Liver (tissue), 9 donors: Measurements from ENCODE around the gene METTL3. TPM values are rescaled to one million over a fixed set of nuclear protein-coding genes. Genes with fewer than 3 reads are reported as not detected.

Experiments
- DNase-seq: peaks from one replicate; pipeline ENCODE4 v3.0.0-alpha.2; 2017; ENCODE audit warnings: low spot score
- H3K27ac ChIP-seq, 2 donors: one replicate each; pipeline ENCODE4 v1.7.0; 2013; ENCODE audit warnings: inconsistent platforms in 2 of 2, low read length in 2 of 2, control low read depth in 1 of 2, low read depth in 1 of 2, mild to moderate bottlenecking in 1 of 2
- H3K27me3 ChIP-seq, 4 donors: one replicate each; pipeline versions ENCODE4 v1.6.1 to v1.7.0; 2013; ENCODE audit warnings: low read length in 3 of 4, inconsistent platforms in 1 of 4, mild to moderate bottlenecking in 1 of 4, moderate library complexity in 1 of 4; ENCODE audit not compliant: control insufficient read depth in 4 of 4, insufficient read depth in 4 of 4
- H3K36me3 ChIP-seq, 4 donors: one replicate each; pipeline versions ENCODE4 v1.6.1 to v1.7.0; 2013; ENCODE audit warnings: low read length in 3 of 4, mild to moderate bottlenecking in 3 of 4, low read depth in 1 of 4, moderate library complexity in 1 of 4; ENCODE audit not compliant: control insufficient read depth in 4 of 4, insufficient read depth in 3 of 4
- H3K4me1 ChIP-seq, 4 donors: one replicate each; pipeline versions ENCODE4 v1.6.1 to v1.7.0; 2013; ENCODE audit warnings: low read length in 3 of 4, mild to moderate bottlenecking in 3 of 4, moderate library complexity in 1 of 4; ENCODE audit not compliant: control insufficient read depth in 4 of 4, insufficient read depth in 4 of 4
- H3K4me3 ChIP-seq, 3 donors: one replicate each; pipeline versions ENCODE4 v1.6.1 to v1.7.0; 2013; ENCODE audit warnings: low read length in 3 of 3, control low read depth in 1 of 3, low read depth in 1 of 3, mild to moderate bottlenecking in 1 of 3
- H3K9ac ChIP-seq, 2 donors: one replicate each; pipeline ENCODE4 v1.7.0; 2013; ENCODE audit warnings: low read length in 2 of 2, mild to moderate bottlenecking in 2 of 2, moderate library complexity in 2 of 2, control low read depth in 1 of 2, low read depth in 1 of 2
- H3K9me3 ChIP-seq, 4 donors: one replicate each; pipeline versions ENCODE4 v1.6.1 to v1.7.0; 2013; ENCODE audit warnings: low read length in 3 of 4; ENCODE audit not compliant: control insufficient read depth in 4 of 4
- EGR1 ChIP-seq, 2 donors: IDR thresholded peaks; 2 replicates each; pipeline ENCODE4 v1.6.1; 2016 to 2018; ENCODE audit warnings: antibody characterized with exemption in 2 of 2, low read depth in 2 of 2
- FOXA1 ChIP-seq: IDR thresholded peaks from 2 replicates; pipeline ENCODE4 v1.6.1; 2016; ENCODE audit warnings: antibody characterized with exemption
- FOXA2 ChIP-seq: IDR thresholded peaks from 2 replicates; pipeline ENCODE4 v1.6.1; 2016; ENCODE audit warnings: antibody characterized with exemption
- HNF4A ChIP-seq, 2 donors: conservative IDR thresholded peaks; 2 replicates each; pipeline ENCODE4 v1.6.1; 2016; ENCODE audit warnings: antibody characterized with exemption in 2 of 2, mild to moderate bottlenecking in 2 of 2
- HNF4G ChIP-seq: IDR thresholded peaks from 2 replicates; pipeline ENCODE4 v1.6.1; 2016; ENCODE audit warnings: antibody characterized with exemption
- JUND ChIP-seq, 2 donors: IDR thresholded peaks; 2 replicates each; pipeline ENCODE4 v1.6.1; 2016; ENCODE audit warnings: antibody characterized with exemption in 2 of 2
- NR2F2 ChIP-seq: IDR thresholded peaks from 2 replicates; pipeline ENCODE4 v1.6.1; 2016; ENCODE audit warnings: antibody characterized with exemption
- RAD21 ChIP-seq, 2 donors: IDR thresholded peaks; 2 replicates each; pipeline ENCODE4 v1.6.1; 2016; ENCODE audit warnings: antibody characterized with exemption in 2 of 2, mild to moderate bottlenecking in 2 of 2
- RXRA ChIP-seq, 2 donors: IDR thresholded peaks; 2 replicates each; pipeline ENCODE4 v1.6.1; 2017 to 2018; ENCODE audit warnings: antibody characterized with exemption in 2 of 2, mild to moderate bottlenecking in 1 of 2
- SP1 ChIP-seq: IDR thresholded peaks from 2 replicates; pipeline ENCODE4 v1.6.1; 2018; ENCODE audit warnings: antibody characterized with exemption, mild to moderate bottlenecking
- TAF1 ChIP-seq: conservative IDR thresholded peaks from 2 replicates; pipeline ENCODE4 v1.6.1; 2016; ENCODE audit warnings: antibody characterized with exemption, mild to moderate bottlenecking
- WGBS: extraction: QIAGEN DNeasy Blood & Tissue Kit; methylation state at CpG from one replicate; pipeline ENCODE4 v1.1.7; 2013; 5-methylcytosine and 5-hydroxymethylcytosine counted together
- polyA plus RNA-seq, 2 donors: library from polyadenylated mRNA; stranded (reverse) in 1 of 2; unstranded in 1 of 2; fragments of 200-250 nt in 1 of 2; fragments of >200 nt in 1 of 2; fragmentation: Nextera tagmentation in 1 of 2; extraction: Ambion mirVana in 1 of 2; gene quantifications; one replicate each; pipeline versions ENCODE4 v1.2.1 to v1.2.3, GENCODE V29; 2013 to 2015
- total RNA-seq, 2 donors: library from RNA; depleted of rRNA; stranded (reverse); fragments of >200 nt; gene quantifications; one replicate each; pipeline ENCODE4 v1.2.3, GENCODE V29; 2014
- TF ChIP-seq, protein P1 (sequence below): IDR thresholded peaks from 2 replicates; pipeline ENCODE4 v1.6.1; 2016; ENCODE audit warnings: antibody characterized with exemption, mild to moderate bottlenecking
- TF ChIP-seq, protein P2 (sequence below): IDR thresholded peaks from 2 replicates; pipeline ENCODE4 v1.6.1; 2016; ENCODE audit warnings: antibody characterized with exemption
- TF ChIP-seq, protein P3 (sequence below): IDR thresholded peaks from 2 replicates; pipeline ENCODE4 v1.6.1; 2016; ENCODE audit warnings: antibody characterized with exemption
- TF ChIP-seq, protein P4 (sequence below): fragments of 150-350 bp; IDR thresholded peaks from 2 replicates; pipeline ENCODE4 v1.5.1; 2017; ENCODE audit warnings: improper control_type of control experiment, low read depth, low read length; ENCODE audit not compliant: missing input control
- TF ChIP-seq, protein P5 (sequence below): IDR thresholded peaks from 2 replicates; pipeline ENCODE4 v1.6.1; 2016; ENCODE audit warnings: antibody characterized with exemption
- donor health status: healthy.
- donor health status: healthy.
- donor health status: healthy.
- donor health status: healthy.
- donor health status: healthy.

METTL3 gene
- total and polyA plus RNA-seq, 4 donors: 10.5 to 50.8 (median 24.9) TPM

DNA sequence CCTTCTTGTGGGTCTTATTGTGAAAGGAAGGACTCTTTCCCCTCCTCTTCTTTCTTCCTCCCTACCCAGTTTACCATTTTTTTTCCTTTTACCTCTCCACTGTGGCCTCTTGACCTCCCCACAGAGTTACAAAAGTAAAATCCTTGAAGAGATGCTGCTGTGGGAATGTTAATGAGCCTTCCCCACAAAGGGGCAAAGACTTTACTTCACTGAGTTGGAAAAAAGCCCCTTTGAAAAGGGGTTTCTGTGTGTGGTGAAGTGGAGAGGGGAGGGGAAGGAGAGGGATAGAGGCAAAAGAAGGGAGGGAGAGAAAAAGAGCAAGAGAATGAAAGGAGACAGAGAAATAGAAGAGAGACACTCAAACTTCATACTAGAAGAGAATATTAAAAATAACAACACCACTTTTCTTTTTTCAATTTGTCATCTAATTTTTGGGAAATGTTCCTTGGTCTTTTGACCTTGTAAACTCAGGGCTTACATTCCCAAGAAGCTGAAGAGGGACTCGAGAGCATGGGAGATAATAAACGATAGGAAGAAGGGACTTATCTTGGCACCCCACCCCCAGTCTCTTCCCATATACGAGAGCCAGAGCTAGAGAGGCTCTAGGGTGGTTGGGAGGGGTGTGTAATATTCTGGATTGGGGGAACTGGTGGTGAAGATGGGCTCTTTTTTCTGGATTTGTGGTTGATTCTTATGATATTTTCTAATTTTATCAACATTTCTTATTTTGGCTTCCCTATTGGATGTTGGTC, 28.2 kb upstream of the METTL3 start (continued):
- TF ChIP-seq, protein P1, sequence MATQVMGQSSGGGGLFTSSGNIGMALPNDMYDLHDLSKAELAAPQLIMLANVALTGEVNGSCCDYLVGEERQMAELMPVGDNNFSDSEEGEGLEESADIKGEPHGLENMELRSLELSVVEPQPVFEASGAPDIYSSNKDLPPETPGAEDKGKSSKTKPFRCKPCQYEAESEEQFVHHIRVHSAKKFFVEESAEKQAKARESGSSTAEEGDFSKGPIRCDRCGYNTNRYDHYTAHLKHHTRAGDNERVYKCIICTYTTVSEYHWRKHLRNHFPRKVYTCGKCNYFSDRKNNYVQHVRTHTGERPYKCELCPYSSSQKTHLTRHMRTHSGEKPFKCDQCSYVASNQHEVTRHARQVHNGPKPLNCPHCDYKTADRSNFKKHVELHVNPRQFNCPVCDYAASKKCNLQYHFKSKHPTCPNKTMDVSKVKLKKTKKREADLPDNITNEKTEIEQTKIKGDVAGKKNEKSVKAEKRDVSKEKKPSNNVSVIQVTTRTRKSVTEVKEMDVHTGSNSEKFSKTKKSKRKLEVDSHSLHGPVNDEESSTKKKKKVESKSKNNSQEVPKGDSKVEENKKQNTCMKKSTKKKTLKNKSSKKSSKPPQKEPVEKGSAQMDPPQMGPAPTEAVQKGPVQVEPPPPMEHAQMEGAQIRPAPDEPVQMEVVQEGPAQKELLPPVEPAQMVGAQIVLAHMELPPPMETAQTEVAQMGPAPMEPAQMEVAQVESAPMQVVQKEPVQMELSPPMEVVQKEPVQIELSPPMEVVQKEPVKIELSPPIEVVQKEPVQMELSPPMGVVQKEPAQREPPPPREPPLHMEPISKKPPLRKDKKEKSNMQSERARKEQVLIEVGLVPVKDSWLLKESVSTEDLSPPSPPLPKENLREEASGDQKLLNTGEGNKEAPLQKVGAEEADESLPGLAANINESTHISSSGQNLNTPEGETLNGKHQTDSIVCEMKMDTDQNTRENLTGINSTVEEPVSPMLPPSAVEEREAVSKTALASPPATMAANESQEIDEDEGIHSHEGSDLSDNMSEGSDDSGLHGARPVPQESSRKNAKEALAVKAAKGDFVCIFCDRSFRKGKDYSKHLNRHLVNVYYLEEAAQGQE: no peak
- TF ChIP-seq, protein P2, sequence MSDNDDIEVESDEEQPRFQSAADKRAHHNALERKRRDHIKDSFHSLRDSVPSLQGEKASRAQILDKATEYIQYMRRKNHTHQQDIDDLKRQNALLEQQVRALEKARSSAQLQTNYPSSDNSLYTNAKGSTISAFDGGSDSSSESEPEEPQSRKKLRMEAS: no peak
- TF ChIP-seq, protein P3, sequence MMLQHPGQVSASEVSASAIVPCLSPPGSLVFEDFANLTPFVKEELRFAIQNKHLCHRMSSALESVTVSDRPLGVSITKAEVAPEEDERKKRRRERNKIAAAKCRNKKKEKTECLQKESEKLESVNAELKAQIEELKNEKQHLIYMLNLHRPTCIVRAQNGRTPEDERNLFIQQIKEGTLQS: no peak
- no peak for TF ChIP-seq JUND (IDR thresholded peaks at IDR 0.05)
- TF ChIP-seq RAD21 (IDR thresholded peaks at IDR 0.05): no peak
- TF ChIP-seq FOXA2: no peak

DNA sequence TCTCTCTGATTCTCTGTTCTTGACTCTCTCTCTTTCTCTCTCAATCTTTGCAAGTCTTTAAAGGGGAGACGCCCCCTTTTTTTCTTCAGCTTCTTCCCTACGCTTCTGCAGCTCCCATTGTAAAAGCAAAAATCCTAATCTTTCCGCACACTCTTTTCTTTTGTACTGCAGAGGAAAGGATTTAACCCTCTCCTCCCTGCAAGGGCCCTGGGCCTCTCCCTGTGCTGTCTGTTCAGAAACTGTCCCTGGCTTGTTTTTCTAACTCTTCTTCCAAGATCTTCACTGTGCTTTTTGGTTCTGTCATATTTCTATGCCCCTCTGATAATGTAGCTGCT, 25.9 kb upstream of the METTL3 start:
- 41% methylated on average over 3 of the region's 3 CpGs for WGBS
- Histone ChIP-seq H3K36me3 (no peaks in the 10 kb centered on the region), H3K4me1 (peaks cover 0 to 2% (median 0%) of the 10 kb centered on the region in 4 donors), H3K27me3 (peaks cover 0 to 13% (median 2%) of the 10 kb centered on the region in 4 donors), H3K4me3 (no peak overlapping the region), H3K9me3 (peaks cover 0 to 3% (median 0%) of the 10 kb centered on the region in 4 donors), H3K27ac (no peak overlapping the region), H3K9ac (no peak overlapping the region)
- TF ChIP-seq FOXA1 (no peak), JUND (IDR thresholded peaks at IDR 0.05) (no peak), TAF1 (no peak), FOXA2 (no peak), RAD21 (IDR thresholded peaks at IDR 0.05) (no peak), NR2F2 (no peak), HNF4A (conservative IDR thresholded peaks at IDR 0.05) (no peak), RXRA (IDR thresholded peaks at IDR 0.05) (no peak), HNF4G (no peak), EGR1 (IDR thresholded peaks at IDR 0.05; ENCODE audit: low read depth in 2 of 2) (no peak), SP1 (no peak)
- TF ChIP-seq, protein P4, sequence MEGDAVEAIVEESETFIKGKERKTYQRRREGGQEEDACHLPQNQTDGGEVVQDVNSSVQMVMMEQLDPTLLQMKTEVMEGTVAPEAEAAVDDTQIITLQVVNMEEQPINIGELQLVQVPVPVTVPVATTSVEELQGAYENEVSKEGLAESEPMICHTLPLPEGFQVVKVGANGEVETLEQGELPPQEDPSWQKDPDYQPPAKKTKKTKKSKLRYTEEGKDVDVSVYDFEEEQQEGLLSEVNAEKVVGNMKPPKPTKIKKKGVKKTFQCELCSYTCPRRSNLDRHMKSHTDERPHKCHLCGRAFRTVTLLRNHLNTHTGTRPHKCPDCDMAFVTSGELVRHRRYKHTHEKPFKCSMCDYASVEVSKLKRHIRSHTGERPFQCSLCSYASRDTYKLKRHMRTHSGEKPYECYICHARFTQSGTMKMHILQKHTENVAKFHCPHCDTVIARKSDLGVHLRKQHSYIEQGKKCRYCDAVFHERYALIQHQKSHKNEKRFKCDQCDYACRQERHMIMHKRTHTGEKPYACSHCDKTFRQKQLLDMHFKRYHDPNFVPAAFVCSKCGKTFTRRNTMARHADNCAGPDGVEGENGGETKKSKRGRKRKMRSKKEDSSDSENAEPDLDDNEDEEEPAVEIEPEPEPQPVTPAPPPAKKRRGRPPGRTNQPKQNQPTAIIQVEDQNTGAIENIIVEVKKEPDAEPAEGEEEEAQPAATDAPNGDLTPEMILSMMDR: no peak
- TF ChIP-seq, protein P5, sequence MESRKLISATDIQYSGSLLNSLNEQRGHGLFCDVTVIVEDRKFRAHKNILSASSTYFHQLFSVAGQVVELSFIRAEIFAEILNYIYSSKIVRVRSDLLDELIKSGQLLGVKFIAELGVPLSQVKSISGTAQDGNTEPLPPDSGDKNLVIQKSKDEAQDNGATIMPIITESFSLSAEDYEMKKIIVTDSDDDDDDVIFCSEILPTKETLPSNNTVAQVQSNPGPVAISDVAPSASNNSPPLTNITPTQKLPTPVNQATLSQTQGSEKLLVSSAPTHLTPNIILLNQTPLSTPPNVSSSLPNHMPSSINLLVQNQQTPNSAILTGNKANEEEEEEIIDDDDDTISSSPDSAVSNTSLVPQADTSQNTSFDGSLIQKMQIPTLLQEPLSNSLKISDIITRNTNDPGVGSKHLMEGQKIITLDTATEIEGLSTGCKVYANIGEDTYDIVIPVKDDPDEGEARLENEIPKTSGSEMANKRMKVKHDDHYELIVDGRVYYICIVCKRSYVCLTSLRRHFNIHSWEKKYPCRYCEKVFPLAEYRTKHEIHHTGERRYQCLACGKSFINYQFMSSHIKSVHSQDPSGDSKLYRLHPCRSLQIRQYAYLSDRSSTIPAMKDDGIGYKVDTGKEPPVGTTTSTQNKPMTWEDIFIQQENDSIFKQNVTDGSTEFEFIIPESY: no peak
- TF ChIP-seq, protein P1: no peak
- TF ChIP-seq, protein P3: no peak
- no peak for DNase-seq
